M059J (cell line): ENCODE results near the gene CAMK1D. TPM values are rescaled to one million over a fixed set of nuclear protein-coding genes. Genes with fewer than 3 reads are reported as not detected.

Experiments
- DNase-seq: peaks from one replicate; pipeline ENCODE4 v3.0.0-alpha.2; 2012; ENCODE audit warnings: low read depth
- total RNA-seq: library from RNA; depleted of rRNA; stranded (reverse); fragments of >200 nt; shearing (Covaris generic); gene quantifications from 2 replicates; pipeline ENCODE4 v1.2.3, GENCODE V29; 2014

CAMK1D gene
- total RNA-seq, 1 experiment from 2014 or later = 0.57 TPM

- no peak for DNase-seq
Observed at GRCh38 chr10:12465385-12466136, 116.2 kb downstream of the CAMK1D start.

GRCh38 chr10:12466704-12467305, 117.5 kb downstream of the CAMK1D start:
- DNase-seq = no peak

GRCh38 chr10:12469345-12469744, 120.0 kb downstream of the CAMK1D start:
- no peak for DNase-seq

- no peak for DNase-seq
Observed at GRCh38 chr10:12470719-12471118, 121.4 kb downstream of the CAMK1D start.

GRCh38 chr10:12471135-12471534, 121.8 kb downstream of the CAMK1D start:
- DNase-seq = no peak

GRCh38 chr10:12473491-12473890, 124.1 kb downstream of the CAMK1D start:
- DNase-seq = no peak

- no peak for DNase-seq
Observed at GRCh38 chr10:12474727-12475412, 125.5 kb downstream of the CAMK1D start.

GRCh38 chr10:12476656-12477055, 127.3 kb downstream of the CAMK1D start:
- DNase-seq = no peak

- no peak for DNase-seq
Observed at GRCh38 chr10:12479437-12479844, 130.1 kb downstream of the CAMK1D start.

GRCh38 chr10:12479924-12480323, 130.6 kb downstream of the CAMK1D start:
- DNase-seq = no peak

GRCh38 chr10:12480440-12480839, 131.1 kb downstream of the CAMK1D start:
- no peak for DNase-seq

- no peak for DNase-seq
Observed at GRCh38 chr10:12481924-12482323, 132.6 kb downstream of the CAMK1D start.

GRCh38 chr10:12482587-12482986, 133.2 kb downstream of the CAMK1D start:
- DNase-seq = no peak

- no peak for DNase-seq
Observed at GRCh38 chr10:12484002-12484918, 134.9 kb downstream of the CAMK1D start.

- no peak for DNase-seq
Observed at GRCh38 chr10:12484941-12485805, 135.8 kb downstream of the CAMK1D start.

GRCh38 chr10:12487366-12487765, 138.0 kb downstream of the CAMK1D start:
- no peak for DNase-seq

GRCh38 chr10:12488626-12489025, 139.3 kb downstream of the CAMK1D start:
- no peak for DNase-seq

GRCh38 chr10:12489357-12489756, 140.0 kb downstream of the CAMK1D start:
- no peak for DNase-seq

GRCh38 chr10:12489806-12490205, 140.5 kb downstream of the CAMK1D start:
- DNase-seq = no peak

- no peak for DNase-seq
Observed at GRCh38 chr10:12490963-12491362, 141.6 kb downstream of the CAMK1D start.

- DNase-seq = no peak
Observed at GRCh38 chr10:12491491-12491890, 142.1 kb downstream of the CAMK1D start.
